ENCODE results near the gene GUSB. TPM values are rescaled to one million over a fixed set of nuclear protein-coding genes. Genes with fewer than 3 reads are reported as not detected.
"Not testable (repeated sequence)": the region's sequence is repeated elsewhere in the genome, so short reads cannot be mapped to it uniquely, and the experiment has no call there.

Gene GUSB
- total RNA-seq: 35.5 TPM

DNA sequence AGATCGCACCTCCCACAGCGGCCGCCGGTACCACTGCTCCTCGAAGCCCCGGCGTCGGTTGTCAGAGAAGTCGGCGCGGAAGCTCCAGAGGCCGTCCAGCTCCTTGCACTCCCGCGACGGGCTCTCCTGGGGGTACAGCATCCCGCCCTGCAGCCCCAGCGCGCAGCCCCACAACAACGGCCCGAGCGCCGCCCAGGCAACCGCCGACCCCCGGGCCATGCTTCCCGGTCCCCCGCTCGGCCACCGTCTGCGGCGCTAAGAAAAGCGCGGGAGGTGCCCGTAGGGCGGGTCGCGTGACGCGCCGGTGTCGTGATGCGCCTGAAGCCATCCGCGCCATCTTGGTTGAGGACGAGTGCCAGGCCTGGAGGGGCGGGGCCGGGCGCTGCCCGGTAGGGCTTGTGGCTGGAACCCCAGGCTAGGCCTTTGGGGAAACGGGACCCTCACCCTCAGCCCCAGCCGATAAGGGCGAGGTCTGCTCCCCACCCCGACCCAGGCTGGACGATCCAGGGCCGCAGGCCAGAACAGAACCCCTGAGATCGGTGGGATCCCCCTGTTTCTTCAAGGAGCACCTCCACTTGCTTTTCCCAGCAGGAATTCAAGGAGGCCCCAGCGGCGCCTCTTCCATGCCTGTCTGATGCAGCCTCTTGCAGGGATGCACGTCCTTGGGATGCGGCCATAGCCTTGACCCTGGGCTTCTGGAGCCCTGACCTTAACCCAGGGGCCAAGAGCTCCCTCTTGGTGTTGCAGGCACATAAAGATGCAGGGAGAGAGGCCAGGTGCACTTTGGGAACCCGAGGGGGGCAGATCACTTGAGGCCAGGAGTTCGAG is at the start of gene GUSB:
Gene GUSB, minus strand, starts transcription at position 249 of the 828 bp plus-strand sequence. Its CDS starts 30 bp downstream, at position 219.
- H3K4me3 ChIP-seq (ENCODE audit: low read length): peak within 1 kb of the TSS; percentile 78
- H3K27me3 ChIP-seq (ENCODE audit: insufficient read depth, low read length): no peaks in the 10 kb centered on the region
- H3K9me3 ChIP-seq (ENCODE audit: low read depth, low read length): no peaks in the 10 kb centered on the region
- peaks cover 22% of the 10 kb centered on the region for H3K4me1 ChIP-seq (ENCODE audit: insufficient read depth, low read length)

DNA sequence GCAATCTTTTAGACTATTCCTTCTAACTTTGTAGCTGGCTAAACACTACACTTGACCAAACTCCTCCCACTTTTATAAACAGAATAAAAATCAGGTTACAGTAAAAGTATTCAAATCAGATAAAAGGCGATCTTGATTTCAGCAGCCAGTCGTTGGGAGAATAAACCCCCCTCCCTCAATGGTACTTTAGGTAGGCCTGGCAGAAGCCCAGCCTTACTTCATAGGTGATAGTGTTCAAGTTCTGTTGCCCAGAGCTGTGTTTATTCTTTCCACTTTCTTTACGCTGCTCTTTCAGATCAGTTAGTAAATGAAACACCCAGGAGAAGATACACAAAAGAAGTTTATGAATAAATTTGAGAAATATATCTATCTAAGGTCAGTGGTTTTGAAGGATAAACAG is 46.3 kb upstream of the GUSB start:
- H3K27me3 ChIP-seq (ENCODE audit: insufficient read depth, low read length); H3K9me3 ChIP-seq (ENCODE audit: low read depth, low read length); H3K4me3 ChIP-seq (ENCODE audit: low read length); H3K4me1 ChIP-seq (ENCODE audit: insufficient read depth, low read length): not testable (repeated sequence)

DNA sequence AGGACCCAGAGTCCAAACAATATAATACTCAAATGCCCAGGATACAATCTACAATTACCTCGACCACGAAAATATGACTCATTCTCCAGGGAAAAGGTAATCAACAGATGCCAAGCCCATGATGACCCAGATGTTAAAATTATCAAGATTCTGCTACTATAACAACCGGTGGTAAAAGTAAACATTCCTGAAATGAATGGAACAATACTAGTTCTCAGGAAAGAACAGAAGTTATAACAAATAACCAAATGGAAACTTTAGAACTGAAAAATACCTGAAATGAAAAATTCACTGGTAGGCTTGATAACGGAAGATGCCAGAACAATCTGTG is 34.1 kb upstream of the GUSB start:
- H3K9me3 ChIP-seq (ENCODE audit: low read depth, low read length): no peaks in the 10 kb centered on the region
- H3K4me3 ChIP-seq (ENCODE audit: low read length): no peak overlapping the region
- H3K4me1 ChIP-seq (ENCODE audit: insufficient read depth, low read length): no peaks in the 10 kb centered on the region
- H3K27me3 ChIP-seq (ENCODE audit: insufficient read depth, low read length): no peaks in the 10 kb centered on the region

DNA sequence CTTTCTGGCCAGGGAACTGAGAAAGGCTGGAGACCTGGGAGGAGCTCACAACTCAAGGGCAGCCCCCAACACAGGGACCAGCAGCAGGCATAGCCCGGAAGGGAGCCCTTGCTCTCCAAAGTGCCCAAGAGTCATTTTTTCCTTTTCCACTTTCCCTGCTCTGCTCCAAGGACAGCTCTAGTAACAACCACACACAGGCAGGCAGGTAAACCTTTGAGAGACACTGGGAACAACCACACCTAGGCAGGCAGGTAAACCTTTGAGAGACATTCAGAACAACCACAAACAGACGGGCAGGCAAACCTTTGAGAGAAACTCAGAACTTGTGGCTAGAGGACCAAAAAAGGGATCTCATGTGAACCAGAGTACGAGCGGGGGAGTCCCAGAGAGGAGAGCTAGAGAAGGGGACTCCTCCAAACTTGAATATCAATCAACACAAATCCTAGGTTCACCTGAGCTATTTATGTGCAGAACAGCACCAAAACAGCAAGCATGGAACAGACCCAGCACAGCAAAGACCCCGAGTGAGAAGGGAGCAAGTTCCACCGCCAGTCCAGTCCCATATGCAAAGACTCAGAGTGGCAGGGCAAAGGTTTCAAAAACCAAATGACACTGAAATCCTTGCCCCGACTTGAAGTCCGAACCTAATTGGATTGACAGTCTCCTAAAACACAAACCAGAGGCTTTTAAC is 33.6 kb upstream of the GUSB start:
- Histone ChIP-seq H3K9me3 (ENCODE audit: low read depth, low read length) (no peaks in the 10 kb centered on the region), H3K27me3 (ENCODE audit: insufficient read depth, low read length) (no peaks in the 10 kb centered on the region), H3K4me1 (ENCODE audit: insufficient read depth, low read length) (no peaks in the 10 kb centered on the region), H3K4me3 (ENCODE audit: low read length) (no peak overlapping the region)

DNA sequence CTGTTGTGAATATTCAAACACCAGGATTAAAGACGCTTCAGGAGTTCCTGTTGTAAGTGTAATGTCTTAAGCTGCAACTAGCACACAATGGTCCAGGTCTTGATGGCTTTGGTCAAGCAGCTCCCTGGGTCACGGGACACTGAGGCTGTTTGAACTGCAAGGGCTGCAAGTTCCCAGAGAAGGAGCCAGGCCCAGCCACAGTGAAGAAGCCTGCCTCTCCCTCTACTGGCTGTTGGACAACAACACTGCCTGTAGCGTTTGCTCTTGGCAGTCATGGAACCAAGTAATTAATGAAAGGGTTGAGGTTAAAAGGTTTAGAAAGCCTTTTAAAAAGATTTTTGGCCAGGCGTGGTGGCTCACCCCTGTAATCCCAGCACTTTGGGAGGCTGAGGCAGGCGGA is 31.9 kb upstream of the GUSB start:
- Histone ChIP-seq H3K4me3 (ENCODE audit: low read length) (no peak overlapping the region), H3K9me3 (ENCODE audit: low read depth, low read length) (no peaks in the 10 kb centered on the region), H3K27me3 (ENCODE audit: insufficient read depth, low read length) (no peaks in the 10 kb centered on the region), H3K4me1 (ENCODE audit: insufficient read depth, low read length) (no peaks in the 10 kb centered on the region)

DNA sequence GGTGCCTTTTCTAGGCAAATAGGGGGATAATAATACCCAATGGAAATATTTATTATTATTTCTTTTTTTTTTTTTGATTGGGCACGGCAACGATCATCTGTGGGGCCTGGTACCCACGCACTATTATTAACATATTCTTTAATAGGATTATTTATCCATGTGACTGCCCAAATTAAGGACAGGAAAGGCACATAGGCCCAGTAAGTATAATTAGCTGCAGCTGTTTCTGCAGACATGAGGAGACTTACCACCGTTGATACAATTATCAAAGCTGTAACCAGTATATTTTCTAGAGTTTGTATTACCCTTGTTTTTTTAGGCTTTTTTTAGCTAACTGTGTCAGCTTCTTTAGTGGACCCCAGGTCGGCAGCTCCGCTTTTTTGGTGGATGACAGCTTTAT is 25.2 kb upstream of the GUSB start:
- Histone ChIP-seq H3K27me3 (ENCODE audit: insufficient read depth, low read length) (no peaks in the 10 kb centered on the region), H3K4me3 (ENCODE audit: low read length) (no peak overlapping the region), H3K4me1 (ENCODE audit: insufficient read depth, low read length) (no peaks in the 10 kb centered on the region), H3K9me3 (ENCODE audit: low read depth, low read length) (no peaks in the 10 kb centered on the region)

DNA sequence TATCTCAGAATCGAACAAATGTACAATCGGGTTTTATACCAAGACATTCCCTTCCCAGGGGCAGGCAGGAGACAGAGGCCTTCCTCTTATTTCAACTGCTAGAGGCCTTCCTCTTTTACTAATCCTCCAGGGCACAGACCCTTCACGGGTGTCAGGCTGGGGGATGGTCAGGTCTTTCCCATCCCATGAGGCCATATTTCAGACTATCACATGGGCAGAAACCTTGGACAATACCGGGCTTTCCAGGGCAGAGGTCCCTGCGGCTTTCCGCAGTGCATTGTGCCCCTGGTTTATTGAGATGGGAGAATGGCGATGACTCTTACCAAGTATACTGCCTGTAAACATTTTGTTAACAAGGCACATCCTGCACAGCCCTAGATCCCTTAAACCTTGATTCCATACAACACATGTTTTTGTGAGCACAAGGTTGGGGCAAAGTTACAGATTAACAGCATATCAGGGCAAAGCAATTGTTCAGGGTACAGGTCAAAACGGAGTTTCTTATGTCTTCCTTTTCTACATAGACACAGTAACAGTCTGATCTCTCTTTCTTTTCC is 23.2 kb upstream of the GUSB start:
- not testable (repeated sequence) for H3K27me3 ChIP-seq (ENCODE audit: insufficient read depth, low read length); H3K4me1 ChIP-seq (ENCODE audit: insufficient read depth, low read length); H3K4me3 ChIP-seq (ENCODE audit: low read length); H3K9me3 ChIP-seq (ENCODE audit: low read depth, low read length)

DNA sequence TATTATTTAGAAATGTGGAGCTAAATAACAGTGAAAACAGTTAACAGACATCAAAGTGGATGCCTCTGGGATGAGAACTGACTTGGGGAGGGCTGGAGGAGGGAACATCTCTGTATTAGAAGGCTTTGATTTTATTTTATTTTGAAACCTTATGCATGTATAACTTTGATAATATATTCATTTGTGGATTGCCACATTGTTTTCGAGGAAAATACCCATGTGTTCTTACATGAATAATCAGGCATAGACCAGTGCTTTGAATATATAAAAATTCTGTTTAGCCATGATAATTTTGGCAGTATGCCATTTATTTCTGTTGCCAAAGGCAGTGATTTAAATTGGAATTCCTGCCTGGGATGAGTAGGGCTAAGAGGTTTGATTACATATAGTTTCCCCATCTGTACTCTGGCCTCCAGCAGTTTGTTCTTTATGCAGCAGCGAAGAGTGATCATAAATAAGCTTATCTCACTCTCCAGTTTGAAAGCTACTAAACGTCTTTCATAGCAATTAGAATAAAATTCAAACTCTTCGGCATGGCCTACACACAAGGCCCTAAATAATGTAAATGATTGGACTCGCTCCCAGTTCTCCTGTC is 18.9 kb upstream of the GUSB start:
- H3K4me3 ChIP-seq (ENCODE audit: low read length); H3K4me1 ChIP-seq (ENCODE audit: insufficient read depth, low read length); H3K27me3 ChIP-seq (ENCODE audit: insufficient read depth, low read length); H3K9me3 ChIP-seq (ENCODE audit: low read depth, low read length): not testable (repeated sequence)

DNA sequence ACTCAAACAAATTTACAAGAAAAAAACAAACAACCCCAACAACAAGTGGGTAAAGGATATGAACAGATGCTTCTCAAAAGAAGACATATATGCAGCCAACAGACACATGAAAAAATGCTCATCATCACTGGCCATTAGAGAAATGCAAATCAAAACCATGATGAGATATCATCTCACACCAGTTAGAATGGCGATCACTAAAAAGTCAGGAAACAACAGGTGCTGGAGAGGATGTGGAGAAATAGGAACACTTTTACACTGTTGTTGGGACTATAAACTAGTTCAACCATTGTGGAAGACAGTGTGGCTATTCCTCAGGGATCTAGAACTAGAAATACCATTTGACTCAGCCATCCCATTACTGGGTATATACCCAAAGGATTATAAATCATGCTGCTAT is 13.0 kb upstream of the GUSB start:
- not testable (repeated sequence) for H3K27me3 ChIP-seq (ENCODE audit: insufficient read depth, low read length); H3K4me1 ChIP-seq (ENCODE audit: insufficient read depth, low read length); H3K9me3 ChIP-seq (ENCODE audit: low read depth, low read length); H3K4me3 ChIP-seq (ENCODE audit: low read length)

DNA sequence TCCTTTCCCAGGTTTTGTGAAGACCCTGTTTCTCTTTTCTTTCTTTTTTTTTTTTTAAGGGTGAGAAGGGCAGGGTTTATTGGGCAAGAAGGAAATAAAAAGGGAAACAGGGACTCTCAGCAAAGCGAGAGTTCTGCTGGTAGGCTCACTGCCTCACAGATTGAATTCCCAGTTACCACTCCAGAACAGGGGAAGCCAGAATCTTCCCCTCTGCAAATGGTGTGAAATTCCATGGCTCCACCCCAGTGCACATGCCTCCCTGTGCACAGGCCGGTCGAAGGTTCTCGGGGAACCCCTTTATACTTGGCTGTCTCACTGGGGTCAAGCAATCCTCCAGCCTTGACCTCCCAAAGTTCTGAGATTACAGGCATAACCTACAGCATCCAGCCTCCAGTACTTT is 10.5 kb upstream of the GUSB start:
- H3K4me3 ChIP-seq (ENCODE audit: low read length): no peak overlapping the region
- H3K4me1 ChIP-seq (ENCODE audit: insufficient read depth, low read length): no peaks in the 10 kb centered on the region
- H3K27me3 ChIP-seq (ENCODE audit: insufficient read depth, low read length): no peaks in the 10 kb centered on the region
- H3K9me3 ChIP-seq (ENCODE audit: low read depth, low read length): no peaks in the 10 kb centered on the region

DNA sequence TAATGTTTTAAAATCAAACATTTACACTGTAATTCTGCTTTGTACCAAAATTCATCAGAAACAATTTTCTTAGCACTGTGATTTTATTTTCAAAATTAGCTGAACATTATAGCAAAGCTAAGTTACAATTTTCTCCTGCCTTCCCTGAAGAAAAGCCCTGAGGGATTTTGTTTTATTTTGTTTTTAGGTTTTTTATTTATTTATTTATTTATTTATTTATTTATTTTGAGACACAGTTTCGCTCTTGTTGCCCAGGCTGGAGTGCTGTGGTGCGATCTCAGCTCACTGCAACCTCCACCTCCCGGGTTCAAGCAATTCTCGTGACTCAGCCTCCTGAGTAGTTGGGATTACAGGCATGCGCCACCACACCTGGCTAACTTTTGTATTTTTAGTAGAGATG is 9.8 kb upstream of the GUSB start:
- not testable (repeated sequence) for H3K4me3 ChIP-seq (ENCODE audit: low read length); H3K4me1 ChIP-seq (ENCODE audit: insufficient read depth, low read length); H3K9me3 ChIP-seq (ENCODE audit: low read depth, low read length); H3K27me3 ChIP-seq (ENCODE audit: insufficient read depth, low read length)

DNA sequence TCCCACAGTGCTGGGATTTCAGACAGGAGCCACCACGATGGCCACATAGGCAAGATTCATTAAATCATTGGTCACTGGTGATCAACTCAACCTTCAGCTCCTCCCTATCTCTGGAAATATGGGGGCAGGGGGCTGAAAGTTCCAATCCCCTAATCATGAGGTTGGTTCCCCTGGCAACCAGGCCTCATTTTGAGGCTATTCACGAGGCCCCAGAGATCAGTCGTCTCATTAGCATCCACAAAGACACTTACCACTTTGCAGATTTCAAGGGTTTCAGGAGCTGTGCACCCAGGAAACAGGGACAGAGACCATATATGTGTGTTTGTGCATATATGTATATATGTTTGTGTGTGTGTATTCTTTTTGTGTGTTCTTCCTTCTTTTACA is 7.7 kb upstream of the GUSB start:
- Histone ChIP-seq H3K4me1 (ENCODE audit: insufficient read depth, low read length) (no peaks in the 10 kb centered on the region), H3K9me3 (ENCODE audit: low read depth, low read length) (no peaks in the 10 kb centered on the region), H3K27me3 (ENCODE audit: insufficient read depth, low read length) (no peaks in the 10 kb centered on the region), H3K4me3 (ENCODE audit: low read length) (no peak overlapping the region)

DNA sequence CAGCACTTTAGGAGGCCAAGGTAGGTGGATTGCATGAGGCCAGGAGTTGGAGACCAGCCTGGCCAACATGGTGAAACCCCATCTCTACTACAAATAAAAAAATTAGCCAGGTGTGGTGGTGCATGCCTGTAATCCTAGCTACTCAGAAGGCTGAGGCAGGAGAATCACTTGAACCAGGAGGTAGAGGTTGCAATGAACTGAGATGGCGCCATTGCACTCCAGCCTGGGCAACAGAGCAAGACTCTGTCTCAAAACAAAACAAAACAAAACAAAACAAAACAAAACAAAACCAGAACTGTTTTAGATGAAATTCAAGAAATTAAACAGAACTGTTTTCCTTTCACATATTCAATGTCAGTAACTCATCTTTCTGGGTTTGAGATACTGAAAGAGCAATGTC is 6.5 kb upstream of the GUSB start:
- not testable (repeated sequence) for H3K4me3 ChIP-seq (ENCODE audit: low read length); H3K9me3 ChIP-seq (ENCODE audit: low read depth, low read length); H3K27me3 ChIP-seq (ENCODE audit: insufficient read depth, low read length)

DNA sequence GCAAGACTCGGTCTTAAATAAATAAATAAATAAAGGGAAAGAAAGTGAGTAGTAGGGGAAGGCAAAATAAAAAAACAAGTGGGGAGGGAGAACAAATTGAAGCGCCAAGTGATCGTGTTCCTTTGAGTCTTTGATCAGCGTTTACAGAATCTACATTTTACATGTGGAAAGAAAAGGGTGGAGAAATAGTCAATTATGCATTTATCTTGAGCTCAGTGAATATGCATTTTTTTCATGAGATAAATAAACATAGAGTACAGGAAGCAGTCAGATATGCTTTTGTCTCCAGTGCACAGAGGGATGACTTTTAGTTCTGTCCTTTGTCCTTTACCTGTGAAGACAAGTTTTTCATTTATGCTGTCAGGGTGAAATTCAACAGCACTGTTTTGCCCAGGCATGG is 6.1 kb upstream of the GUSB start:
- Histone ChIP-seq H3K9me3 (ENCODE audit: low read depth, low read length) (no peaks in the 10 kb centered on the region), H3K4me3 (ENCODE audit: low read length) (no peak overlapping the region), H3K27me3 (ENCODE audit: insufficient read depth, low read length) (no peaks in the 10 kb centered on the region), H3K4me1 (ENCODE audit: insufficient read depth, low read length) (no peaks in the 10 kb centered on the region)

More for the DNA sequence above, 6.5 kb upstream of the GUSB start:
- not testable (repeated sequence) for H3K4me1 ChIP-seq (ENCODE audit: insufficient read depth, low read length)

DNA sequence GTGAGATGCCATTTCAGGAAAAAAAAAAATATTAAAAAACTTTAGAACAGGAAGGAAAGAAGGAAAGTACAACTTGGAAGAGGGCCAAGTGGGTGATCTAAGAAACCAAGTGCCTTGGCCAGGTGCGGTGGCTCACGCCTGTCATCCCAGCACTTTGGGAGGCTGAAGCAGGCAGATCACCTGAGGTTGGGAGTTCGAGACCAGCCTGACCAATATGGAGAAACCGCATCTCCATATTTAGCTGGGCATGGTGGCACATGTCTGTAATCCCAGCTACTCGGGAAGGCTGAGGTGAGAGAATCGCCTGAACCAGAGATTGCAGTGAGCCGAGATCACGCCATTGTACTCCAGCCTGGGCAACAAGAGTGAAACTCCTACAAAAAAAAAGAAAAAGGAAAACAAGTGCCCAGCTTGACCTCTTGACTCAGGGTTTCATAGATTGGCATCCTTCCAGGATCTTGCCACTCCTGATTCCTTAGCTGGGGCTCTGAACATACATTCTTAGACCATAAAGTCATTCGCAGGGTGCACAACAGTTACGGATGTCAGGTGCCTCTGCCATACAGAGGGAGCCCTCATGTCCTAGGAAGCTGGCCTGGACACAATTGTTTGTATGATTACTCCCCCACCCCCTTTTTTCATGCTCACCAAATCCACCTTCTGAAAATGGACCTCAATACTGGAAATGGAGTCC is 2.1 kb upstream of the GUSB start:
- H3K4me1 ChIP-seq (ENCODE audit: insufficient read depth, low read length): peaks cover 22% of the 10 kb centered on the region
- H3K4me3 ChIP-seq (ENCODE audit: low read length): no peak overlapping the region
- H3K27me3 ChIP-seq (ENCODE audit: insufficient read depth, low read length): no peaks in the 10 kb centered on the region
- no peaks in the 10 kb centered on the region for H3K9me3 ChIP-seq (ENCODE audit: low read depth, low read length)

All from mononuclear cell (primary cell).